ENCODE results near the gene OR7C2.
"Not testable (repeated sequence)": the region's sequence is repeated elsewhere in the genome, so short reads cannot be mapped to it uniquely, and the experiment has no call there.

The OR7C2 gene

GRCh38 chr19:14941189-14941588, at the start of gene OR7C2:
Gene OR7C2, plus strand, starts transcription at chr19:14941489. Its CDS starts 0 bp downstream, at chr19:14941489.
- no peak for DNase-seq

- no peak for DNase-seq
These were observed 39.5 kb upstream of the OR7C2 start for GRCh38 chr19:14901675-14902260.

GRCh38 chr19:14906711-14907110, 34.6 kb upstream of the OR7C2 start:
- no peak for DNase-seq

GRCh38 chr19:14915116-14915515, 26.2 kb upstream of the OR7C2 start:
- DNase-seq = no peak

GRCh38 chr19:14916848-14917247, 24.4 kb upstream of the OR7C2 start:
- DNase-seq = no peak

- no peak for DNase-seq
These were observed 7.8 kb upstream of the OR7C2 start for GRCh38 chr19:14933506-14933905.

GRCh38 chr19:14940266-14940665, 1.0 kb upstream of the OR7C2 start:
- no peak for DNase-seq

- no peak for DNase-seq
These were observed 2.3 kb downstream of the OR7C2 start for GRCh38 chr19:14943601-14944000.

- no peak for DNase-seq
These were observed 3.2 kb downstream of the OR7C2 start for GRCh38 chr19:14944456-14944855.

GRCh38 chr19:14949413-14949812, 8.1 kb downstream of the OR7C2 start:
- DNase-seq = not testable (repeated sequence)

GRCh38 chr19:14949876-14950275, 8.6 kb downstream of the OR7C2 start:
- no peak for DNase-seq

GRCh38 chr19:14950421-14950820, 9.1 kb downstream of the OR7C2 start:
- DNase-seq = no peak

GRCh38 chr19:14952767-14953166, 11.5 kb downstream of the OR7C2 start:
- DNase-seq = no peak

- DNase-seq = no peak
These were observed 12.9 kb downstream of the OR7C2 start for GRCh38 chr19:14954071-14954655.

- no peak for DNase-seq
These were observed 16.2 kb downstream of the OR7C2 start for GRCh38 chr19:14957464-14957863.

GRCh38 chr19:14959263-14959662, 18.0 kb downstream of the OR7C2 start:
- no peak for DNase-seq

- no peak for DNase-seq
These were observed 20.8 kb downstream of the OR7C2 start for GRCh38 chr19:14961956-14962685.

- no peak for DNase-seq
These were observed 27.0 kb downstream of the OR7C2 start for GRCh38 chr19:14968247-14968646.

GRCh38 chr19:14971474-14971873, 30.2 kb downstream of the OR7C2 start:
- DNase-seq = no peak

GRCh38 chr19:14972676-14973075, 31.4 kb downstream of the OR7C2 start:
- no peak for DNase-seq

- no peak for DNase-seq
These were observed 33.2 kb downstream of the OR7C2 start for GRCh38 chr19:14974488-14974887.

- DNase-seq = no peak
These were observed 35.8 kb downstream of the OR7C2 start for GRCh38 chr19:14977128-14977527.

- no peak for DNase-seq
These were observed 37.0 kb downstream of the OR7C2 start for GRCh38 chr19:14978161-14978776.
